Measurements from ENCODE around the gene RRP9.

The RRP9 gene

GRCh38 chr3:51960386-51960785, 18.7 kb upstream of the RRP9 start:
- DNase-seq (ENCODE audit: low read depth, low spot score), result no peak
- no peak overlapping the region for H3K4me3 ChIP-seq (ENCODE audit: low read length)

DNA sequence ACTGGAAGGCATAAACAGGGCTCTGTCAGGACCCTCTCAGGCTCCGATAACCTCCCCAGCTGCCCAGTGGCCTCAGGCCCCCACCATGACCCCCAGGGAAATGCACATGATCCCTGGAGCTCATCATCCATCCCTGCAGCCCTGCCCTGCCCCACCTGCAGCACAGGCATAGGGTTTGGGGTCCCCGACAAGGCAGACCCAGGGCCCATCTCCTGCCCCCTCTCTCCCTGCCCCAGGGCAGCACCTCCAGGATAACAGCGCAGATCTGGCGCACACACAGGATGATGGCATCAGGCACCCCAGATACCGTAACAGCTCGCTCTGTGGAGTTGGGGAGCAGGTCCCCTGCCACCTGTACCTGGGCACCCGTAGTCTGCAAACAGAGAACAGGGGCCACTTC, 17.9 kb upstream of the RRP9 start:
- no peak overlapping the region for H3K4me3 ChIP-seq (ENCODE audit: low read length)
- no peak for DNase-seq (ENCODE audit: low read depth, low spot score)

- no peak overlapping the region for H3K4me3 ChIP-seq (ENCODE audit: low read length)
- no peak for DNase-seq (ENCODE audit: low read depth, low spot score)
Observed at GRCh38 chr3:51958603-51959521, 17.2 kb upstream of the RRP9 start.

GRCh38 chr3:51957520-51958205, 16.0 kb upstream of the RRP9 start:
- H3K4me3 ChIP-seq (ENCODE audit: low read length), result no peak overlapping the region

GRCh38 chr3:51955893-51956770, 14.4 kb upstream of the RRP9 start:
- DNase-seq (ENCODE audit: low read depth, low spot score), result no peak

More at GRCh38 chr3:51957520-51958205, 16.0 kb upstream of the RRP9 start:
- DNase-seq (ENCODE audit: low read depth, low spot score), result no peak

GRCh38 chr3:51955175-51955892, 13.6 kb upstream of the RRP9 start, which contains the start of gene GPR62:
TSS of gene GPR62 (plus strand) at chr3:51955381. CDS start at chr3:51955653, 272 bp downstream.
- H3K4me3 ChIP-seq (ENCODE audit: low read length), result no peak within 1 kb of the TSS

More at GRCh38 chr3:51955893-51956770, 14.4 kb upstream of the RRP9 start:
- no peak overlapping the region for H3K4me3 ChIP-seq (ENCODE audit: low read length)

DNA sequence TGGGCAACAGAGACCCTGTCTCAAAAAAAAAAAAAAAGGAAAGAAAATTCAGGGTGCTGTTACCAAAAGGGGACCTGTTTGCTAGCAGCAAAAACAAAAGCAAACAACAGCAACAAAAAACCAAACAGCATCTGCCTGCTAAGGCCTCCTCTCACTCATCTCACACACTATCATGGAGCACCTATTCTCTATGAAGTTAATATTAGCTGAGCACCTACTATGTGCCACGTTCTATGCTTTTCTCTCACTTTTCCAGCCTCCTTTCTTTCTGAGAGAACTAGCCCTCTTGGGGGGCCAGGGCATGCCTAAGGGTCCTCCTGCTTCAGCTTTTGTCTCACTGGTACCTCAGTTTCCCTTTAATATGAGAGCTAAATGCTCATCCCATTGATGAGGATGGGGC, 13.0 kb upstream of the RRP9 start:
- DNase-seq (ENCODE audit: low read depth, low spot score), result no peak
- no peak overlapping the region for H3K4me3 ChIP-seq (ENCODE audit: low read length)

More at GRCh38 chr3:51955175-51955892, 13.6 kb upstream of the RRP9 start, which contains the start of gene GPR62:
- DNase-seq (ENCODE audit: low read depth, low spot score), result no peak

GRCh38 chr3:51954105-51954504, 12.4 kb upstream of the RRP9 start:
- no peak overlapping the region for H3K4me3 ChIP-seq (ENCODE audit: low read length)
- DNase-seq (ENCODE audit: low read depth, low spot score), result no peak

DNA sequence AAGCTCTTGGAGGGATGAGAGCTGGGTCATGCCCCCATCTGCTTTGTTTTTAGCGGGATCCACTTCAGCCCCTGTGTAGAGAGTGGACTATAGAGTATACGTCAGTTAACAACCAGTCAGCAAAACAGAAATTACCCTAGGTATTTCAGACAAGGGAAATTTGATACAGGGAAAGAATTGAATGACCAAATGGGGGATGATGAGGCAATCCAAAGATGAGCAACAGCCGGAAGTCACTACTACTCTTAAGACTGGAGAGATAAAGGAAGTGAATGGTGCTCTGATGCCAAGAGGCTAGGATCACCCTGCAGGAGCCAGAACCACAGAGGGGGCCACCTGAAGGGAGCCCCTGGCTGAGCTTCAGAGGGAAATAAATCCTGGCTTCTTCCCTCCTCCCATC, 11.7 kb upstream of the RRP9 start:
- H3K4me3 ChIP-seq (ENCODE audit: low read length), result no peak overlapping the region
- no peak for DNase-seq (ENCODE audit: low read depth, low spot score)

DNA sequence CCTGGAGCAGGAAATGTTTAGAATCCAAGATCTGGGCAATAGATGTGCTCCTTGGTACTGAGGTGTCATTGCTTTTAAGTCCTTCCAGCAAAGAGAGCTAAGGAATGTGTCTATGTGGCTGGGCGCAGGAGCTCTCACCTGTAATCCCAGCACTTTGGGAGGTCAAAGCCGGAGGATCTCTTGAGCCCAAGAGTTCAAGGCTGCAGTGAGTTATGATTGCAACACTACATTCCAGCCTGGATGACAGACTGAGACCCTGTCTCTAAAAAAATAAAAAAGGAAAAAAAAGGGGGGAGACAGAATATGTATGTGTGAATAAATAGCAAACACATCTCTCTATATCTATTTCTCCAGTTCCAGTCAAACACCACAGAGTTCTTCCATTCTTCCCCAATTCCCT, 9.2 kb upstream of the RRP9 start:
- no peak for DNase-seq (ENCODE audit: low read depth, low spot score)
- H3K4me3 ChIP-seq (ENCODE audit: low read length), result no peak overlapping the region

- no peak overlapping the region for H3K4me3 ChIP-seq (ENCODE audit: low read length)
- DNase-seq (ENCODE audit: low read depth, low spot score), result no peak
Observed at GRCh38 chr3:51949121-51949520, 7.4 kb upstream of the RRP9 start.

DNA sequence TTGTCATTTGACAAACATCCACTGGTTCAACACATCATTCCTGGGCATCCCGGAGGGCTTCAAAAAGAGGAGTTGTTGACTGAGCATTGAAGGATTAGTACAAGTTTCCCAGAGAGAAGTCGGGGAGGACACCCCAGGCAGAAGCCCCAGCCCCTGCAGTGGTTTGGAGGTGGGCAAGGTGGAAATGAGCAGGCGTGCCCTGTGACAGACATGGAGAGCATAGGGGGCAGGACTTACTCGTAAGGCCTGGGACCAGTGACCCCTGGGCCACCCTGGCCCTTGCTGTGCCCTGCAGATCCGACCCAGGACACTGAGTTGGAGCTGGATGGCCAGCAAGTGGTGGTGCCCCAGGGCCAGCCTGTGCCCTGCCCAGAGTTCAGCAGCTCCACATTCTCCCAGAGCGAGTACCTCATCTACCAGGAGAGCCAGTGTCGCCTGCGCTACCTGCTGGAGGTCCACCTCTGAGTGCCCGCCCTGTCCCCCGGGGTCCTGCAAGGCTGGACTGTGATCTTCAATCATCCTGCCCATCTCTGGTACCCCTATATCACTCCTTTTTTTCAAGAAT, 6.4 kb upstream of the RRP9 start:
- no peak overlapping the region for H3K4me3 ChIP-seq (ENCODE audit: low read length)
- no peak for DNase-seq (ENCODE audit: low read depth, low spot score)

GRCh38 chr3:51947215-51947900, 5.7 kb upstream of the RRP9 start:
- no peak overlapping the region for H3K4me3 ChIP-seq (ENCODE audit: low read length)
- DNase-seq (ENCODE audit: low read depth, low spot score), result no peak

- no peak for DNase-seq (ENCODE audit: low read depth, low spot score)
- H3K4me3 ChIP-seq (ENCODE audit: low read length), result no peak overlapping the region
Observed at GRCh38 chr3:51946796-51947195, 5.1 kb upstream of the RRP9 start.

DNA sequence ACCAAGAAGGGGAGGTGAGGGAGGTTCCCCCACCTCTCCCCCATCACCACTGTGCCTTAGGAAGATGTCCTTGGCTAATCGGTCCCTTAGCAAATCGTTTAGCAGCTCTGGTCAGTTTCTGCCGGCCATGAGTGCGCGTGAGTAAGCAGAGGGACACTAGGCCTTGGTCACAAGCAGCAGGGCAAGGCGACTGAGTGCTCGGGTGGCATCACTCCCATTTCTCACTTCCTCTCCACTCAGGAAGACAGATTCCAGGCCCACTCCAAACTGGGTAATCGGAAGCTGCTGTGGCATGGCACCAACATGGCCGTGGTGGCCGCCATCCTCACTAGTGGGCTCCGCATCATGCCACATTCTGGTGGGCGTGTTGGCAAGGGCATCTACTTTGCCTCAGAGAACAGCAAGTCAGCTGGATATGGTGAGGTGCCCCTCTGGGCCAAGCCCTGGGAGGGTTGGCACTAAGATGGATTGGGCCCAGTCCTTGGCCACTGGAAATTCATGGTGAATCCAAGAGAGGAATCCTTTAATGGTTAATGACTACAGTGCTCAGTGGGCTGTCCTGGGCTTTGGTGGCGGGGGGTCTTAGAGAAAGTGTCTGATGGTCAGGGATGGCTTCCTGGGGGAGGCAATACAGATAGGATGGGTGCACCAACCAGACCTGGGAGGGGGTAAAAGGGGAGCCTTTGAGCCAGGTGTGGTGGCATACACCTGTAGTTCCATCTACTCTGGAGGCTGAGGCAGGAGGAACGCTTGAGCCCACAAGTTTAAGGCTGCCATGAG, 4.4 kb upstream of the RRP9 start:
- H3K4me3 ChIP-seq (ENCODE audit: low read length), result no peak overlapping the region

DNA sequence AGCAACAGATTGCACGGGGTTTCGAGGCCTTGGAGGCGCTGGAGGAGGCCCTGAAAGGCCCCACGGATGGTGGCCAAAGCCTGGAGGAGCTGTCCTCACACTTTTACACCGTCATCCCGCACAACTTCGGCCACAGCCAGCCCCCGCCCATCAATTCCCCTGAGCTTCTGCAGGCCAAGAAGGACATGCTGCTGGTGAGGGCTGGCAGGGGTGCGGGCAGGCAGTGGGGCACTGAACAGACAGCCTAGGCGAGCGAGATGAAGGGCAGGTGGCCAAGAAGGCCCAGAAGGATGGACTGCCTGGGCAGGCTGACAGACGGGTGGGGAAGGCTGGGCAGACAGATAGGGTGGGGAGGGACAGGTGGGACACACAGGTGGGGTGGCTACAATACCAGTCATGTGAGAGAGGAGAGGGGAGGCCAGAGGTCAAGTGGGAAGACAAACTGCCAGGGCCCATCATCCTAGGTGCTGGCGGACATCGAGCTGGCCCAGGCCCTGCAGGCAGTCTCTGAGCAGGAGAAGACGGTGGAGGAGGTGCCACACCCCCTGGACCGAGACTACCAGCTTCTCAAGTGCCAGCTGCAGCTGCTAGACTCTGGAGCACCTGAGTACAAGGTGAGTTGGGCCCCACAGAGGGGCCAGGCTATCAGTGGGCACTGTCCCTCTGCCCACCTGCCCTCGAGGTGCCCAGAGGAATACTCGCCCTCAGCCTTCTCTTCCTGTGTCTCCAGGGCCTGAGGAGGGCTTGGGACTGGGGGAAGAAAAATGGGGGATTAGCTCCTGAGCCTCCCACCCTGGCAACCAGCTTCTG, 3.5 kb upstream of the RRP9 start:
- no peak for DNase-seq (ENCODE audit: low read depth, low spot score)
- H3K4me3 ChIP-seq (ENCODE audit: low read length), result no peak overlapping the region

More for the DNA sequence above, 4.4 kb upstream of the RRP9 start:
- DNase-seq (ENCODE audit: low read depth, low spot score), result no peak
